Adrenal gland (tissue), 12 donors: Measurements from ENCODE around the gene CIART. TPM values are rescaled to one million over a fixed set of nuclear protein-coding genes. Genes with fewer than 3 reads are reported as not detected.

Experiments used
- DNase-seq, 7 donors: peaks; one replicate each; pipeline ENCODE4 v3.0.0-alpha.2; 2019 to 2020
- H3K27ac ChIP-seq, 5 donors: fragments of 200-600 bp; sonication (generic) in 4 of 5; 1 replicate in 3 of 5; 2 replicates in 2 of 5; pipeline versions ENCODE4 v1.5.1 to v1.8.0; 2016 to 2020; ENCODE audit warnings: mild to moderate bottlenecking in 1 of 5
- H3K27me3 ChIP-seq: fragments of 200-600 bp; 2 replicates; pipeline ENCODE4 v1.8.0; 2021
- H3K36me3 ChIP-seq, 2 donors: fragments of 200-600 bp; replicated peaks in 1 of 2; 1 replicate in 1 of 2; 2 replicates in 1 of 2; pipeline versions ENCODE4 v1.5.1 to v1.8.0; 2018 to 2022
- H3K4me1 ChIP-seq, 2 donors: fragments of 200-600 bp; replicated peaks in 1 of 2; 1 replicate in 1 of 2; 2 replicates in 1 of 2; pipeline versions ENCODE4 v1.5.1 to v1.8.0; 2018 to 2021
- H3K4me3 ChIP-seq, 4 donors: fragments of 200-600 bp; sonication (generic) in 3 of 4; one replicate each; pipeline ENCODE4 v1.5.1; 2016 to 2018
- H3K9me3 ChIP-seq, 3 donors: fragments of 200-600 bp; sonication (generic) in 1 of 3; replicated peaks in 1 of 3; 1 replicate in 2 of 3; 2 replicates in 1 of 3; pipeline versions ENCODE4 v1.5.1 to v1.8.0; 2016 to 2021
- CTCF ChIP-seq, 6 experiments: fragments of 450-650 bp in 4 of 6; fragments of 200-600 bp in 2 of 6; sonication (generic) in 1 of 6; IDR thresholded peaks; 1 replicate in 5 of 6; 2 replicates in 1 of 6; pipeline versions ENCODE4 v1.5.1 to v1.8.0; 2016 to 2021; ENCODE audit warnings: antibody characterized with exemption in 6 of 6, mild to moderate bottlenecking in 2 of 6, moderate library complexity in 1 of 6
- POLR2A ChIP-seq, 2 donors: fragments of 450-650 bp; IDR thresholded peaks; one replicate each; pipeline ENCODE4 v1.6.1; 2017; ENCODE audit warnings: antibody characterized with exemption in 2 of 2, mild to moderate bottlenecking in 2 of 2, moderate library complexity in 1 of 2
- WGBS, 4 donors: extraction: QIAGEN DNeasy Blood & Tissue Kit in 2 of 4; methylation state at CpG; one replicate each; pipeline versions ENCODE4 v1.1.5 to v1.1.7; 2013 to 2017; 5-methylcytosine and 5-hydroxymethylcytosine counted together
- intact Hi-C, 2 donors: fragments of 100-400 bp; cut with DNase I; formaldehyde crosslinking; loops; one replicate each; pipeline versions ENCODE4 v1.14.1 to v1.15.0; 2022 to 2023
- polyA plus RNA-seq, 3 donors: library from polyadenylated mRNA; stranded (reverse); fragments of 200-250 nt in 2 of 3; fragments of 350-450 nt in 1 of 3; fragmentation: Illumina TruSeq in 1 of 3; extraction: RNeasy Lipid Tissue Mini Kit (QIAGEN cat#74804) in 1 of 3; gene quantifications; one replicate each; pipeline ENCODE4 v1.2.3, GENCODE V29; 2013 to 2014
- total RNA-seq, 9 donors: library from RNA; depleted of rRNA in 4 of 9; stranded (reverse); fragments of >200 nt in 4 of 9; fragments of 120-200 nt in 1 of 9; fragmentation: NEBNext Ultra II Directional in 1 of 9; extraction: Animal tissue kit (Norgen Biotek cat#: 25700) in 1 of 9; gene quantifications; one replicate each; pipeline versions ENCODE4 v1.1.0 to v1.2.4, GENCODE V29; 2013 to 2023
- donor health status: healthy with polysubstance abuse.
- donor health status: Bipolar disorder and iron deficiency.
- donor health status: DM: yes; HTN: yes; CAD: no.
- donor health status: DM: no; HTN: no; CAD: no.
- donor health status: DM: no; HTN: no; CAD: no.
- donor health status: DM: yes; HTN: yes; CAD: no.

The CIART gene
- total and polyA plus RNA-seq, 12 donors = 4.4 to 24.6 (median 9.2) TPM

GRCh38 chr1:150281221-150281757 is 1.1 kb upstream of the CIART start:
- no peaks in the 10 kb centered on the region for H3K9me3 ChIP-seq
- TF ChIP-seq POLR2A (IDR thresholded peaks at IDR 0.05) (no peak), CTCF (IDR thresholded peaks at IDR 0.05) (peak; percentile 55 to 93 (median 74))
- WGBS, 4 donors = 1% methylated on average over 15 of the region's 15 CpGs
- peaks cover 12 to 15% of the 10 kb centered on the region in 2 donors for H3K4me1 ChIP-seq
- intact Hi-C loops = no loop called here
- DNase-seq = peak; percentile 76 to 92 (median 86)
- no peaks in the 10 kb centered on the region for H3K27me3 ChIP-seq
- H3K27ac ChIP-seq = peak overlapping the region; percentile 88 to 97 (median 93)
- H3K36me3 ChIP-seq = peaks cover 0 to 7% of the 10 kb centered on the region in 2 donors
- peak overlapping the region in 3 of 4 donors; percentile 36 to 57 (median 56) for H3K4me3 ChIP-seq

GRCh38 chr1:150282558-150282958 is 204 bp downstream of the CIART start:
- Histone ChIP-seq H3K36me3 (peaks cover 0 to 17% of the 10 kb centered on the region in 2 donors), H3K9me3 (no peaks in the 10 kb centered on the region), H3K27ac (peak overlapping the region in 4 of 5 donors; percentile 73 to 97 (median 91)), H3K27me3 (no peaks in the 10 kb centered on the region), H3K4me1 (peaks cover 12 to 15% of the 10 kb centered on the region in 2 donors), H3K4me3 (peak overlapping the region; percentile 13 to 69 (median 58))
- DNase-seq = peak in 4 of 7 donors; percentile 77 to 86 (median 82)
- 1 to 7% (median 5%) methylated on average over 17 to 21 of the region's 21 CpGs for WGBS, 4 donors
- peak; percentile 67 to 84 for TF ChIP-seq POLR2A (IDR thresholded peaks at IDR 0.05)
- TF ChIP-seq CTCF (IDR thresholded peaks at IDR 0.05) = peak in 1 of 6 experiments; percentile 4
- intact Hi-C loops = no loop called here

GRCh38 chr1:150283260-150283659 is 906 bp downstream of the CIART start:
- TF ChIP-seq CTCF (IDR thresholded peaks at IDR 0.05) (no peak), POLR2A (IDR thresholded peaks at IDR 0.05) (no peak)
- intact Hi-C loops = no loop called here
- no peaks in the 10 kb centered on the region for H3K9me3 ChIP-seq
- peak overlapping the region in 2 of 4 donors; percentile 57 to 69 for H3K4me3 ChIP-seq
- DNase-seq = no peak
- WGBS, 4 donors = 83 to 85% (median 84%) methylated on average over 10 to 12 of the region's 12 CpGs
- peaks cover 0 to 17% of the 10 kb centered on the region in 2 donors for H3K36me3 ChIP-seq
- no peaks in the 10 kb centered on the region for H3K27me3 ChIP-seq
- H3K4me1 ChIP-seq = peaks cover 12 to 15% of the 10 kb centered on the region in 2 donors
- peak overlapping the region in 2 of 5 donors; percentile 89 to 93 for H3K27ac ChIP-seq

- Histone ChIP-seq H3K4me1 (peaks cover 4 to 6% of the 10 kb centered on the region in 2 donors), H3K9me3 (no peaks in the 10 kb centered on the region), H3K36me3 (peaks cover 0 to 17% of the 10 kb centered on the region in 2 donors), H3K27ac (no peak overlapping the region), H3K4me3 (no peak overlapping the region), H3K27me3 (no peaks in the 10 kb centered on the region)
- DNase-seq = no peak
- 86 to 94% (median 90%) methylated on average over 1 of the region's 1 CpG for WGBS, 4 donors
- intact Hi-C loops = no loop called here
- TF ChIP-seq POLR2A (IDR thresholded peaks at IDR 0.05) (no peak), CTCF (IDR thresholded peaks at IDR 0.05) (no peak)
These were observed 6.0 kb downstream of the CIART start for GRCh38 chr1:150288382-150288781.
